Upper lobe of left lung (tissue), 4 donors: ENCODE results near the gene DPYD.

Source experiments
- CTCF ChIP-seq, 6 experiments: fragments of 450-650 bp in 4 of 6; fragments of 200-600 bp in 2 of 6; sonication (generic) in 2 of 6; IDR thresholded peaks; one replicate each; pipeline ENCODE4 v1.5.1; 2016 to 2019; ENCODE audit warnings: antibody characterized with exemption in 6 of 6
- EP300 ChIP-seq, 4 donors: sonication (generic); formaldehyde crosslinking; IDR thresholded peaks; one replicate each; pipeline ENCODE4 v1.5.1; 2017; ENCODE audit warnings: antibody characterized with exemption in 4 of 4, control low read depth in 2 of 4
- POLR2A ChIP-seq, 4 donors: fragments of 450-650 bp; IDR thresholded peaks; one replicate each; pipeline ENCODE4 v1.5.1; 2016 to 2017; ENCODE audit warnings: antibody characterized with exemption in 4 of 4, mild to moderate bottlenecking in 2 of 4
- POLR2AphosphoS5 ChIP-seq, 2 donors: sonication (generic); formaldehyde crosslinking; IDR thresholded peaks; one replicate each; pipeline ENCODE4 v1.5.1; 2017; ENCODE audit warnings: antibody characterized with exemption in 2 of 2

GRCh38 chr1:97553971-97554370 lies 366.9 kb downstream of the DPYD start:
- TF ChIP-seq POLR2AphosphoS5 (IDR thresholded peaks at IDR 0.05) (no peak), CTCF (IDR thresholded peaks at IDR 0.05) (no peak), POLR2A (IDR thresholded peaks at IDR 0.05) (no peak), EP300 (IDR thresholded peaks at IDR 0.05) (no peak)
